Subcutaneous adipose tissue (tissue), 4 donors: ENCODE measurements around the gene PBLD. TPM values are rescaled to one million over a fixed set of nuclear protein-coding genes. Genes with fewer than 3 reads are reported as not detected.

Source experiments
- total RNA-seq, 4 donors: library from RNA; depleted of rRNA; stranded (reverse); fragments of >200 nt; gene quantifications; one replicate each; pipeline ENCODE4 v1.1.0, GENCODE V29; 2016

The PBLD gene
- total RNA-seq, 4 donors from 2014 or later: 7.7 to 15.4 (median 12.7) TPM

Other genes starting within 250 kb of the PBLD start
- gene MYPN, start 223.4 kb downstream of the PBLD start, total RNA-seq: not detected
- gene ATOH7, start 100.8 kb downstream of the PBLD start, total RNA-seq: not detected
- gene HNRNPH3, start 864 bp downstream of the PBLD start, total RNA-seq: 10 to 100 TPM; 49.3 to 88.0 (median 56.3) TPM
- 10 to 100 TPM; 26.9 to 37.7 (median 32.8) TPM for gene RUFY2, start 74.3 kb upstream of the PBLD start, total RNA-seq
- 1 to 10 TPM; 2.3 to 6.8 (median 3.9) TPM for gene DNA2, start 139.0 kb upstream of the PBLD start, total RNA-seq
- gene SLC25A16, start 194.6 kb upstream of the PBLD start, total RNA-seq: 10 to 100 TPM; 22.4 to 71.6 (median 40.3) TPM
- 10 to 100 TPM in 3 of 4 donors, 1 to 10 TPM in 1; 8.5 to 16.4 (median 10.4) TPM for gene TET1, start 227.4 kb upstream of the PBLD start, total RNA-seq